Nephron (organoid): ENCODE data around the gene TRABD.
"Not testable (repeated sequence)": the region's sequence is repeated elsewhere in the genome, so short reads cannot be mapped to it uniquely, and the experiment has no call there.

Experiments used
- H3K27ac Mint-ChIP-seq, 3 experiments: 2 replicates each; pipeline ENCODE4 v1.8.0; 2020; ENCODE audit warnings: mixed read lengths in 3 of 3, mild to moderate bottlenecking in 2 of 3, moderate library complexity in 1 of 3
- H3K27me3 Mint-ChIP-seq: 2 replicates; pipeline ENCODE4 v1.8.0; 2021; ENCODE audit warnings: low read depth, mild to moderate bottlenecking, moderate library complexity, mixed read lengths
- H3K36me3 Mint-ChIP-seq: 2 replicates; pipeline ENCODE4 v1.8.0; 2020; ENCODE audit warnings: low read depth, mixed read lengths
- H3K4me1 Mint-ChIP-seq: 2 replicates; pipeline ENCODE4 v1.8.0; 2020; ENCODE audit warnings: mixed read lengths
- H3K4me3 Mint-ChIP-seq, 3 experiments: 2 replicates each; pipeline ENCODE4 v1.8.0; 2020; ENCODE audit warnings: mild to moderate bottlenecking in 3 of 3, mixed read lengths in 3 of 3, moderate library complexity in 2 of 3
- H3K9me3 Mint-ChIP-seq: 2 replicates; pipeline ENCODE4 v1.8.0; 2020; ENCODE audit warnings: mixed read lengths
- CTCF ChIP-seq, 3 experiments: fragments of 200-600 bp; sonication (generic); IDR thresholded peaks; one replicate each; pipeline ENCODE4 v1.5.0; 2021; ENCODE audit warnings: antibody characterized with exemption in 3 of 3; ENCODE audit not compliant: unreplicated experiment in 3 of 3

TRABD gene

GRCh38 chr22:50145721-50146438 is 39.8 kb upstream of the TRABD start:
- H3K9me3 Mint-ChIP-seq, result no peaks in the 10 kb centered on the region
- peaks cover 25% of the 10 kb centered on the region for H3K27me3 Mint-ChIP-seq
- TF ChIP-seq CTCF (IDR thresholded peaks at IDR 0.05; ENCODE audit: unreplicated experiment in 3 of 3), result no peak
- H3K27ac Mint-ChIP-seq, result peak overlapping the region in 1 of 3 experiments; percentile 88
- H3K4me1 Mint-ChIP-seq, result peaks cover 17% of the 10 kb centered on the region
- H3K4me3 Mint-ChIP-seq, result peak overlapping the region in 2 of 3 experiments; percentile 13 to 57
- no peaks in the 10 kb centered on the region for H3K36me3 Mint-ChIP-seq

- no peaks in the 10 kb centered on the region for H3K36me3 Mint-ChIP-seq
- peaks cover 32% of the 10 kb centered on the region for H3K27me3 Mint-ChIP-seq
- H3K9me3 Mint-ChIP-seq, result no peaks in the 10 kb centered on the region
- H3K27ac Mint-ChIP-seq, result peak overlapping the region; percentile 72 to 88 (median 79)
- TF ChIP-seq CTCF (IDR thresholded peaks at IDR 0.05; ENCODE audit: unreplicated experiment in 3 of 3), result peak; percentile 78 to 91 (median 80)
- peaks cover 17% of the 10 kb centered on the region for H3K4me1 Mint-ChIP-seq
- peak overlapping the region; percentile 56 to 68 (median 67) for H3K4me3 Mint-ChIP-seq
Observed at GRCh38 chr22:50146439-50147238, 39.1 kb upstream of the TRABD start.

- not testable (repeated sequence) for H3K4me3 Mint-ChIP-seq, H3K9me3 Mint-ChIP-seq, H3K36me3 Mint-ChIP-seq
- H3K27me3 Mint-ChIP-seq, result peaks cover 35% of the 10 kb centered on the region
- H3K4me1 Mint-ChIP-seq, result peaks cover 17% of the 10 kb centered on the region
- peak overlapping the region in 2 of 3 experiments; percentile 79 to 80 for H3K27ac Mint-ChIP-seq
Observed at GRCh38 chr22:50147258-50148165, 38.2 kb upstream of the TRABD start.

- no peaks in the 10 kb centered on the region for H3K36me3 Mint-ChIP-seq
- H3K27me3 Mint-ChIP-seq, result peaks cover 34% of the 10 kb centered on the region
Observed at GRCh38 chr22:50148166-50148500, 37.6 kb upstream of the TRABD start.

GRCh38 chr22:50148991-50149721 is 36.6 kb upstream of the TRABD start:
- Mint-ChIP-seq H3K4me3 (no peak overlapping the region), H3K4me1 (peaks cover 17% of the 10 kb centered on the region), H3K9me3 (no peaks in the 10 kb centered on the region), H3K27me3 (peaks cover 24% of the 10 kb centered on the region), H3K36me3 (no peaks in the 10 kb centered on the region), H3K27ac (no peak overlapping the region)
- TF ChIP-seq CTCF (IDR thresholded peaks at IDR 0.05; ENCODE audit: unreplicated experiment in 3 of 3), result peak; percentile 64 to 73 (median 65)

More at GRCh38 chr22:50148166-50148500, 37.6 kb upstream of the TRABD start:
- TF ChIP-seq CTCF (IDR thresholded peaks at IDR 0.05; ENCODE audit: unreplicated experiment in 3 of 3), result no peak
- Mint-ChIP-seq H3K4me3 (no peak overlapping the region), H3K27ac (no peak overlapping the region), H3K9me3 (no peaks in the 10 kb centered on the region), H3K4me1 (peaks cover 17% of the 10 kb centered on the region)
